Measurements from ENCODE around the gene SNCA. TPM values are rescaled to one million over a fixed set of nuclear protein-coding genes. Genes with fewer than 3 reads are reported as not detected.

The SNCA gene
- polyA plus RNA-seq, 1 donor = 26.0 TPM

- H3K27ac ChIP-seq (ENCODE audit: low read length) = no peak overlapping the region
- H3K9me3 ChIP-seq (ENCODE audit: control insufficient read depth, low read depth, low read length) = no peaks in the 10 kb centered on the region
- H3K4me3 ChIP-seq (ENCODE audit: low read length) = no peak overlapping the region
- no peak for DNase-seq
- no peaks in the 10 kb centered on the region for H3K36me3 ChIP-seq (ENCODE audit: control insufficient read depth, insufficient read depth, low read length)
- WGBS (ENCODE audit: insufficient coverage, low lambda C conversion rate) = 100% methylated on average over 1 of the region's 1 CpG
- no peaks in the 10 kb centered on the region for H3K27me3 ChIP-seq (ENCODE audit: control insufficient read depth, insufficient read depth, low read length)
- no peaks in the 10 kb centered on the region for H3K4me1 ChIP-seq (ENCODE audit: control insufficient read depth, insufficient read depth, low read length)
Measured at GRCh38 chr4:89684536-89684935, 152.4 kb downstream of the SNCA start.

- no peaks in the 10 kb centered on the region for H3K36me3 ChIP-seq (ENCODE audit: control insufficient read depth, insufficient read depth, low read length)
- no peaks in the 10 kb centered on the region for H3K9me3 ChIP-seq (ENCODE audit: control insufficient read depth, low read depth, low read length)
- H3K4me1 ChIP-seq (ENCODE audit: control insufficient read depth, insufficient read depth, low read length) = no peaks in the 10 kb centered on the region
- DNase-seq = peak in 1 of 2 donors; percentile 5
- no peak overlapping the region for H3K27ac ChIP-seq (ENCODE audit: low read length)
- H3K4me3 ChIP-seq (ENCODE audit: low read length) = no peak overlapping the region
- 14% methylated on average over 2 of the region's 2 CpGs for WGBS (ENCODE audit: insufficient coverage, low lambda C conversion rate)
- H3K27me3 ChIP-seq (ENCODE audit: control insufficient read depth, insufficient read depth, low read length) = no peaks in the 10 kb centered on the region
Measured at GRCh38 chr4:89682808-89683207, 154.2 kb downstream of the SNCA start.

DNA sequence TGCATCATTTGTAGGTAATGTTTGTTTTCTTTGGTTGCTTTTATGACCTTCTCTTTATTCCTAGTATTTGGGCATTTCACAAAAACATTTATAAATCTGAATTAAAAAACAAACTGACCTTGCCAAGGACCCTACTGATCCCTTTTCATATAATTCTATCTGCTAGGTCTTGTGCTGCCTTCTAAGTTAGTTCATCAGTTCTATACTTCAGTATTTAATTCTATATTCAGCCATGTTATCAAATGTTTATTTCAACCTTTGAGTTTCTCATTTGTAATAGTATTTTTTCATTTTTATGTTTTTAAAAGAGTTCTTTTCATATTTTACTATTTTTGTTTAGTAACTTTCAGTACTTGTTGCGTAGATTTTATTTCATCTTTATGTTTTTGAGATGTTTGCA is 155.3 kb downstream of the SNCA start:
- Histone ChIP-seq H3K4me3 (ENCODE audit: low read length) (no peak overlapping the region), H3K27ac (ENCODE audit: low read length) (no peak overlapping the region), H3K27me3 (ENCODE audit: control insufficient read depth, insufficient read depth, low read length) (no peaks in the 10 kb centered on the region), H3K4me1 (ENCODE audit: control insufficient read depth, insufficient read depth, low read length) (no peaks in the 10 kb centered on the region), H3K36me3 (ENCODE audit: control insufficient read depth, insufficient read depth, low read length) (no peaks in the 10 kb centered on the region), H3K9me3 (ENCODE audit: control insufficient read depth, low read depth, low read length) (no peaks in the 10 kb centered on the region)
- no peak for DNase-seq
- 100% methylated on average over 1 of the region's 1 CpG for WGBS (ENCODE audit: insufficient coverage, low lambda C conversion rate)

GRCh38 chr4:89681219-89681618 is 155.7 kb downstream of the SNCA start:
- no peak overlapping the region for H3K27ac ChIP-seq (ENCODE audit: low read length)
- H3K9me3 ChIP-seq (ENCODE audit: control insufficient read depth, low read depth, low read length) = no peaks in the 10 kb centered on the region
- no peak for DNase-seq
- whole genome bisulfite sequencing (ENCODE audit: insufficient coverage, low lambda C conversion rate) = 100% methylated on average over 1 of the region's 8 CpGs
- H3K27me3 ChIP-seq (ENCODE audit: control insufficient read depth, insufficient read depth, low read length) = no peaks in the 10 kb centered on the region
- H3K4me1 ChIP-seq (ENCODE audit: control insufficient read depth, insufficient read depth, low read length) = no peaks in the 10 kb centered on the region
- no peak overlapping the region for H3K4me3 ChIP-seq (ENCODE audit: low read length)
- H3K36me3 ChIP-seq (ENCODE audit: control insufficient read depth, insufficient read depth, low read length) = no peaks in the 10 kb centered on the region

GRCh38 chr4:89674876-89675459 is 162.0 kb downstream of the SNCA start:
- Histone ChIP-seq H3K4me3 (ENCODE audit: low read length) (no peak overlapping the region), H3K27me3 (ENCODE audit: control insufficient read depth, insufficient read depth, low read length) (no peaks in the 10 kb centered on the region), H3K9me3 (ENCODE audit: control insufficient read depth, low read depth, low read length) (no peaks in the 10 kb centered on the region), H3K36me3 (ENCODE audit: control insufficient read depth, insufficient read depth, low read length) (no peaks in the 10 kb centered on the region), H3K4me1 (ENCODE audit: control insufficient read depth, insufficient read depth, low read length) (no peaks in the 10 kb centered on the region), H3K27ac (ENCODE audit: low read length) (no peak overlapping the region)
- WGBS (ENCODE audit: insufficient coverage, low lambda C conversion rate) = 15% methylated on average over 4 of the region's 9 CpGs
- peak in 1 of 2 donors; percentile 3 for DNase-seq

Other genes with a start within 250 kb of the SNCA start
- 22.4 TPM for gene MMRN1, start 57.7 kb upstream of the SNCA start, polyA plus RNA-seq